ENCODE data around the gene NCF4.

The NCF4 gene

DNA sequence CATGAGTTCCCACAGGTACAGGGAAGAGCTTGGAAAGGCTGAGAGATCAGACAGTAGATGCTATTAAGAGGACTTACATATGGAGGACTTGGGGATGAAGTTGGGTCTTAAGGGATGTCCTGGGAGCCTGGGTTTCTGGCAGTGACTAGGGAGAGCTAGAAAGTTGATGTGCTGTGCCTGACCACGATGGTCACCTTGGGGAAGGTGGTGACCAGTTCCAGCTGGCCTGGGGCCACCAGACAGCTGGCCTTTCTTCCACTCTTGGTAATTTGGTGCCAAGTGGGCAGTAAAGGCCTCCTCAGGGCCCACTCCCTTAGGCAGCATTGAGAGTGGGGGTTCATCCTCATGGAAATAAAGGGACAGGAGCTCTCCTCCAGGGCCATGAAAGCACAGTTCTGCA lies 38.7 kb downstream of the NCF4 start:
- no peak for DNase-seq

DNA sequence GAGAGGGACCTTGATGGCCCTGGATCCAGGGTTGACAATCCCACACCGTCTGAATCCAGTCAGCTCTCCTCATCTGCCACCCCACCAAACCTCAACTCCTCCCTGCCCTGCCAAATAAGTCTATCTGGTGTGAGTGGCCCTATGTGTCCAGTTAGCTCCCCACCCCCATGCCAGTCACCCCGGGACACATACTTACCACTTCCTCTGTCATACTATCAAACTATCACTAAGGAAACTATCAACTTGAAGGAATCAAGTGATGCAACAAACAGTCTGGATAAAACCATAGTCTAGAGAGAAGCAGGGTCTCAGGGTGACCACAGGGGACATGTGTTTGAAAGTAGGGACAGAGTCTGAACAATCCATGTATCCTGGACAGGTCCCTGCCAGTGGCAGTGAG lies 39.4 kb downstream of the NCF4 start:
- DNase-seq, result peak; percentile 16

DNA sequence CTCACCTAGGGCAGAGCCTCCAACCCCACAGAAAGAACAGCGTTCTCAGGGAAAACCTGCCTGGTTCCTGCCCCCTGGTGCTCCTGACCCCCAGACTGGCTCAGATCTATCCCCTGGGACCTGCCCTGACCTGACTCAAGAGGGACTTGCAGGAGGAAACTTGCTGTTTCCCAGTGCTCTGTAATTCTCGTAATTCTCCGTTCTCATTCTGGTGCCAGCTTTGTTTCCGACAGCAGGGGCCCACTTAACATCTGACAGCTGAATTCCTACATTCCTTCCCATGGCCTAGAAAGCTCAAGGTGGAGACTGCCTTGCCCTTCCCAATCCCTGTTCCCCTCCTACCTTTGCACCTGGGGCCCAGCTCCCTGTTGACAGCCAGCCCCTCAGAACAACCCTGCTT lies 40.1 kb downstream of the NCF4 start:
- no peak for DNase-seq

DNA sequence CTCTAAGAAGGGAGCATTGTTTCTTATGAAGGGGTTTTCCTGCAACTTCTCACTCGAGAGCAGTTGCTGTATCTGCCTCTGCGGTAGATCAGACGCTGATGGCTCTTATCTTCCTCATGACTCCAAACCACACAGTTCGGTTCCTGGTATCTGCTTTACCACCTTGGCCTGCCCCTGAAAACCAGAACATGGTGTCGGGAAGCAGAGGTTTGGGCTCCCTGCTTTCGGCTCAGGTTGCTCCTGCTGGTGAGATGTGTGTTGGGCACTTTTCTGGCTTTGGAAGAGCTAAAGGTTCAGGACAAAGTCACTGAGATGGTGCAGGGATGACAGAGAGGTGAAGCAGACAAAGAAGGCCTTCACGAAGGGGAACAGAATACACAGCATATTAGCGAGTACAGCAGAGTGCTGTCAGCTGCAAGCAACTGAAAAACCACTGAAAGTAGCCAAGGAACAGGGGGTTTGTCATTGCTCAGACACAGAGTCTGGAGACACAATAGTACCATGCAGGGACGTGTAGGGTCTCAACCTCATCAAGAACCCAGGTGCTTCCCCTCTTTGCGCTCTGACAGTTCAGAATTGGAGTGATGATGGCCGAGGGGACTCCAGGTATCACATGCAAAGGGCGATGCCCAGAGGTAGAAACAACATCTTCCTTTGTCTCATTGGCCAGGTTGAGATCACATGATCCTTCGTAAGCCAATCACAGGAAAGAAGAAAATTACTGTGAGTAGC lies 40.8 kb downstream of the NCF4 start:
- DNase-seq, result peak; percentile 23

DNA sequence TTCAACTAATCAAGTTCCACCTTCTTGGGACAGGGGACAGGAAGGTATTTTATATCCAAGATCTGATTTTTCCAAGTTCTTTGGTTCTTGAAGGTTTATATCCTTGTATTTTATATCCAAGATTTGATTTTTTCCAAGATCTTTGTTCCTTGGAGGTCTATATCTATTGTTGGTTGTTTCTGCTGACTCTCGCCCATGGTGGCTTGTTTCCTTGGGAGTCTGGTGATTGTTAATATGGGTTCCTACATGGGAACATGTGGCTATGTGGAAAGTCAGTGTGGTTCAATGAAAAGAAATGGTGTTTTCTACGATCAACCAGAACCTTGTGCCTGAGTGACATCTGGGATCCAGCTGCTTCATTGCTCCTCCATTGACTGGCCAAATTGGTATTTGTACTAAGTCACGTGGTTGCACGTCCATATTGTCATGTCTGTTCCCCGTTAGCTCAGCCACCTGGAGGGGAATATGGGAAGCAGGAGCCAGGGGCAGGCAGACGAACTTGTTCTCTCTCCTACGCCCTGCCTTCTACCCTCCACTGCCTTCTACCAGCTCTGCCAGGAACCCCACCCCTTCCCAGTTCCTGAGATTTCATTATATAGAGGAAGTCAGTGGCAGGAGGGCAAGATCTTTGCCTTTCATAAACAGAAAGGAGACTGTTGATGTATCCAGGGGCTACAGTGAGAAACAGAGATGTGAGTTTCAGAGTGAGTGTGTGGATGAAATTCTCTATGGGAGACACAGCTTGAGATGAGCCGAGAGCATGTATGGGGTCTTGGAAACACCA lies 41.5 kb downstream of the NCF4 start:
- no peak for DNase-seq

DNA sequence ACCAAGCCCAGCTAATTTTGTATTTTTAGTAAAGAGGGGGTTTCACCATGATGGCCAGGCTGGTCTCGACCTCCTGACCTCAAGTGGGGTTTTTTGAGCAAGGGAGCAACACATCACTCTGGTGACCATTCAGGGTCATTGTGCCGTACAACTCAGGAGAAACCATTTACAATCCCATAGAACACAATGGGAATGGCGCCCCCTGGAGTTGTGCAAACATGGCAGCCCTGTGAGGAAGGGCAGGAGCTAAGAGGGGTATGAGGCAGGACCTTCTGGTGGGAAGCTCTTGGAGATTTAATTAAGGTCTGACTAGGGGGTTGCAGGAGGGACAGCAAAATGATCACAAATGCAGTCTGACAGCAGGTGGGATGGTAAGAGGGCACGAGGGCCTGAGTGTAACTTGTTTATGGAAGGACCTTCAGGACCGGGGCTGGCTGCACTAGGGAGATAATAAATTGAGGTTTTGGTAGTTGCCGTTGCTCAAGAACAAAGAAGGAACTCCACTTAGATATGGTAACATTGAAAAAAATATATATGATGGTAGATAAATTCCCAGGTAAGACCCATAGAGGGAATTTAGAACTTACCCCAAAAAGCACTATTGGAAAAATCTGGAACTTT lies 43.6 kb downstream of the NCF4 start:
- DNase-seq, result no peak

DNA sequence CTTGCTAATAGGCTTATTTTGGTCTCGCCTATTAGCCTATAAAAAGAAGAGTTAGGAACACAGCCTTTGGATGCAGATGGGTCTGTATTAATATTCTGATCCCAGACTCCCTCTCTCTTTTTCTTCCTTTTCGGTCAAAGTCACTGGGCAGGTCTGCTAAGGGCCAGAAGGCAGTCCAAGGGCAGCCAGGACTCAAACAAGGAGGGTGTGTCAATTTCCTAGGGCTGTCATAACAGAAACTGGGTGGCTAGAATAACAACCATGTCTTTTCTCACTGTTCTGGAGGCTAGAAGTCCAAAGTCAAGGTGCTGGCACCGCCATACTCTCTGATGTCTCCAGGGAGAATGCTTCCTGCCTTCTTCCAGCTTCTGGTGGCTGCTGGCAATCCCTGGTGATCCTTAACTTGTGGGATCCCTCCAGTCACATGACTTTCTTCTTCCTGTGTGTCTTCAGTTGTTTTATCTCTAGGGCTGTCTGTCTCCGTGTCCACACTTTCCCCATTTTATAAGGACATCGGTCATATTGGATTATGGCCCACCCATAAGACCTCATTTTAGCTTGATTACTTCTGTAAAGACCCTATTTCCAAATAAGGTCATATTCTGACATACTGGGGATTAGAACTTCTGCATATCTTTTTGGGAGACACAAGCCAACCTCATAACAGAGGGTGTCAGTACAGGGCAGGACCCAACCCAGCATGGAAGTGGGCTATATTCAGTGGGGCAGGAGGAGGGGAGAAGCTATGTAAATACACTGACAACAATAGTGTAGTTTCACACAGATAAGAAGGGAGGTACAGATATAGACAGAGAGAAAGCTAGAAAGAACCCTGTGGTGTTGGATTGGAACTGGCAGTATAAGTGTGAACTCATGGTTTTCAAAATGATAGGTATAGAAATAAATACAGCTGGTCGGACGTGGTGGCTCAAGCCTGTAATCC lies 46.7 kb downstream of the NCF4 start:
- DNase-seq, result no peak

DNA sequence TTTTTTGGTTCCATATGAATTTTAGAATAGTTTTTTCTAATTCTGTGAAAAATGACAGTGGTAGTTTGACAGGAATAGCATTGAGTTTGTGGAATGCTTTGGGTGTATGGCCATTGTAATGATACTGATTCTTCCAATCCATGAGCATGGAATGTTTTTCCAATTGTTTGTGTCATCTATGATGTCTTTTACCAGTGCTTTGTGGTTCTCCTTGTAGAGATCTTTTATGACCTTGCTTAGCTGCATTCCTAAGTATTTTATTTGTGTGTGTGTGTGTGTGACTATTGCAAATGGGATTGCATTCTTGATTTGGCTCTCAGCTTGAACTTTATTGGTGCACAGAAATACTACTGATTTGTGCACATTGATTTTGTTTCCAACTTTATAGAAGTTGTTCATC lies 49.7 kb downstream of the NCF4 start:
- no peak for DNase-seq

DNA sequence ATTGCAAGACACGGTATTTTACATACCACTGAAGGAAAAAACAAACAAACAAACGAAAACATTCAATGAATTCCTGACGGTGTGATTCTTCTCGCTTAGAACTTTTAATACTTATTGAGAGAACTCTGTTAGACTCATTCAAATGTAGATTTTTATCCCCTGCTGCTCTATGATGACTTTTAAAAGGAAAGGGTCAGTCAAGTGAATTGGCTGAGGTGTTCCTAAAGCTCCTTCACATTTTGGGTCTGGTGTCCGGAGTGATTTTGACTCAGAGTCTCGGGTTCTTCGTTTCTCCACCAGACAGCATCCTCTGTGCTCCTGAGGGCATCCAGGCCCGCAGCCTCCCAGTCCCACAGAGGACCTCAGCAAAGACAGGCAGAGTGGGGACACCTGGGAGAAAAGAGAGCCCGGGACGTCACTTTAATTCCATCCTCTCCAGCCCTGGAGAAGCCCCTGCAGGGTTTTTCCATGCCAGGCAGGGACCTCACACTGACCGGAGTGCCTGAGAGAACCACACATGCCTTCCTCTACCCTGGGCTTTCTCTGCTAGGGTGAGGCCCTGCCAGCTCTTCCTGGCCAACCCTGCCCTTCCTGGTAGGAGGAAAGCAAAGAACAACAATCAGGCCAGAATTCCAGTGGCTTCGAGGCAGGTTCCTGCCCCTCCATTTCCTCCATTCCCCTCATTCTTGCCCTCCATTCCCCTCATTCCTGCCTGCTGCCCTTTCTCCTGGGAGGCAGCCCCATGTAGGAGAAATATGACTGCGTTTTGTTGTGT lies 51.3 kb downstream of the NCF4 start:
- DNase-seq, result no peak

DNA sequence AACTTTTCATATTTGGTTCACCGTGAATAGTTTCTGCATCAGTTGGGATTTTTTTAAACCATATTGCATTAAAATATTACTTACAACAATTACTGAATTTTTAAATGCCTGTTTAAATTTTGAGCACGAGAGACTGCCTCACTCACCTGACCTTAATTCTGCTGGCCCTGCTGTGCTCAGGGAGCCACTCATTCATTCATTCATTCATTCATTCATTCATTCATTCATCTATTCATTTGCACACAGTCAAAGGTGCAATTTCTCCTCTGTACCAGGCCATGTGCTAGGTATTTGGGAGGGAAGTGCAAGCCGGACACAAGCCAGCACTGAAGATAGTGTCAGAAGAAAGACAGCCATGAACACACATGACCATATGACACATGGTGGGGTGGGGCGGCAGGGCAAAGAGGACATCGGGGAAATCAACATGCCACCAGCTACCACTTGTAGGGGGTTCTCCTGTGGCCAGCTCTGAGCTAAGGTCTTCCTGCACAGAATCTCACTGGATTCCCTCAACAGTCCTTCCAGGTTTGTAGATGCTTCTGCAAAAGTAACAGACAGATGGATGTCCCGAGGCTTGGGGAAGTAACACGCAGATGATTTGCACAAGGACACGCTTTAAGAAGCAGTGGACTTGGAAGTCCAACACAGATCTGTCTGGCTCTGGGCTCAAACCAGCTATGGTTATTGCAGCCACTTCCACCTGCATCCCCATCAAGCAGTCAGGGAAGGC lies 52.1 kb downstream of the NCF4 start:
- DNase-seq, result no peak

DNA sequence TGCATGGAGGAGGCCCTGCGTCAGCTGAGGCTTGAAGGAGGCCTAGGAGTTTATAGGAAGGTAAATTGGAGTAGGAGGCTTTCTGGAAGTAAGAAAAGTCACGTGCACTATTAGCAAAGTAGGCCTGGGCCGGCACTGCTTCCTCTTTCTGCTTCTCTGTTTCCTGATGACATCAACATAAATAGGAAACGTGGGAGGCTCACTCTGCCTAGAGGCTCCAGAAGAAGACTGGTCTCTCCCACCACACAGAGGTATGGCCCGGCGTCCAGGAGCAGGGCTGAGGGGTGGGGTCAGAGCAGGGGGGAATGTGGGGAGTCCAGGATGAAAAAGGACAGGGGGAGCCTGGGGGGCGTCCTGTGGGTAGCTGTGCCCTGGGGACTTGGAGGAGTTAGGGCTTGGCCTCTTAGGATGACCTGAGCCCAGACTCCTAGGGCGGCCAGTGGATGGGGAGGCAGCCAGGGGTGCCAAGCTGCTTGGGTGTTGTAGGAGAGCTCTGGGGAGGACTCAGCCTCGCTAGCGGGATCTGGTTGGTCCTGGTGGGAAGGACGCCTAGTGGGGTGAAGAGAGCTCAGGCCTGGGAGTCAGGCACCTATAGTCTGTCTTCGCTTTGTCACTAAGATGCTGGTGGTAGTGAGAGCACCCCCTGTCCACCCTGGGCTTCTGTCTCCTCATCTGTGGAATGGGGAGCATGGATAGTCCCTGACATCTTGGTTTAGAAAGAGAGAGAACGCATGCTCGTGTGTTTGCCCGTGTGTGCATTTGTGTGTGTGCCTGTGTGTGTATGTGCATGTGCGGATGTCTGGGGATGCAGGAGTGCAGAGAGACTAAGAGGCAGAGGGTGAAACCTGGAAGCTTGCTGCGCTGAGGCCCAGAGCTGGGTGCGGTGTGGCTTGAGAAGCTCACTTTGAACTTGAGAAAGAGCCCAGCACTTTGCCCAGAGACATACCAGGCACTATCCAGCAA lies 52.9 kb downstream of the NCF4 start, which contains the start of gene CSF2RB:
Gene CSF2RB, plus strand, starts transcription at position 202 of the 963 bp plus-strand sequence. CDS start 8,580 bp downstream, outside the sequence.
- DNase-seq, result peak; percentile 62

DNA sequence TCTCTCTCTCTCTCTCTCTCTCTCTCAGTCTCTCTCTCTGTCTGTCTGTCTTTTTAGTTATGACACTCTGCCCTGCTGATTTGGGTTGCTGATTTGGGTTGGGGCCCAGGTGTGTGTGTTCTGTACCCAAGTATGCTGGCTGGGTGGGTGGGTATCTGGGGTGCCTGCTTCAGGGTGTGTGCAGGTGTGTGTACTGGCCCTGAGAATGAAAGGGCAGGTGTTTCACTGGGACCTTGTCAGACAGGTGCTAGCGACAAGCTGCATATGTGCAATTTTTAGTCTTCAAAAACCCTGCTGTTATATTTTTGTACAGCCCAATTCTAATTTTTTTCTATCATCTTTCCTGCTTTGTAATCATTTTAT lies 53.6 kb downstream of the NCF4 start:
- no peak for DNase-seq

DNA sequence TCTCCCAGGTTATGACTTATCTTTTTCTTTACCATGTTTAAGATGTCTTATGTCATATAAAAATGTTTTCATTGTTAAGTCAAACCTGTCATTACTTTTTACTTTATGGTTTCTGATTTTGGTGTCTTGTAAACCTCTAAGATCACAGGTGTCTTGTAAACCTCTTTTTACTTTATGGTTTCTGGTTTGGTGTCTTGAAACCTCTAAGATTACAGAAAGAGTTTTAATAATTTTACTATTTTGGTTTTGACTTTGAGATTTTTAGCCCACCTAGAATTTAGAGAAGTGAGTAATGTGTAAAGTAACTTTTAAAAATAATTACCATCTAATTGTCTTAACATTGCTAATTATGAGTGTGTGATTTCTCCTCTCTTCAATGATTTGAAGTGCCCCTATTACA lies 55.2 kb downstream of the NCF4 start:
- DNase-seq, result no peak

DNA sequence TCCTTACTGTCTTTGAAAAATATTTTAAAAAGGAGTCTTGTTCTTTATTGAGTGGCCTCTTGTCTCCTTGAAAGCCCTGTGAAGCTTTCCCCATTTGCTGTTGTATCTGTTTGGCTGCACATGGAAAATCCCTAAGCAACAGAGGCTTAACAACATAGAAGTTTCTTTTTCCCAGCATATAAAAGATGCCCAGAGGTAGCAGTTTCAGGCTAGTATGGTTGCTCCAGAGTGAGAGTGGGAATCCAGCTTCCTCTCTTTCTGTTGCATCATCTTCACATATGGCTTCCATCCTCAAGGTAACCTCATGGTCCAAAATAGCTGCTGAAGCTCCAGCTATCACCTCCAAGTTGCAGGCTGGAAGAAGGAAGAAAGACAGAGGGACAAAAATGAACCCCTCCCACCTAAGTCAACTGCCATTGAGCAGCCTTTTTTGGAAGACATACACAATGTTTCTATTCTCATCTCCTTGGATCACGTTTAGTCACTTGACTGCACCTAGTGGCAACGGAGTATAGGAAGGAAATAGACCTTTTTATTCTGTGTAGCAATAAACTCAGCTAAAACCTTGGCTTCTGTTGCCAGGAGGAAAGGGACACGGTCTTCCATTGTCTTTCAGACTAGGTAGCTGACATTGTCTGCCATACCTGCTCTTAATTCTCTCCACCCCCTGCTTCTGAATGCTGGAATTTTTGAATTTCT lies 57.9 kb downstream of the NCF4 start:
- no peak for DNase-seq

DNA sequence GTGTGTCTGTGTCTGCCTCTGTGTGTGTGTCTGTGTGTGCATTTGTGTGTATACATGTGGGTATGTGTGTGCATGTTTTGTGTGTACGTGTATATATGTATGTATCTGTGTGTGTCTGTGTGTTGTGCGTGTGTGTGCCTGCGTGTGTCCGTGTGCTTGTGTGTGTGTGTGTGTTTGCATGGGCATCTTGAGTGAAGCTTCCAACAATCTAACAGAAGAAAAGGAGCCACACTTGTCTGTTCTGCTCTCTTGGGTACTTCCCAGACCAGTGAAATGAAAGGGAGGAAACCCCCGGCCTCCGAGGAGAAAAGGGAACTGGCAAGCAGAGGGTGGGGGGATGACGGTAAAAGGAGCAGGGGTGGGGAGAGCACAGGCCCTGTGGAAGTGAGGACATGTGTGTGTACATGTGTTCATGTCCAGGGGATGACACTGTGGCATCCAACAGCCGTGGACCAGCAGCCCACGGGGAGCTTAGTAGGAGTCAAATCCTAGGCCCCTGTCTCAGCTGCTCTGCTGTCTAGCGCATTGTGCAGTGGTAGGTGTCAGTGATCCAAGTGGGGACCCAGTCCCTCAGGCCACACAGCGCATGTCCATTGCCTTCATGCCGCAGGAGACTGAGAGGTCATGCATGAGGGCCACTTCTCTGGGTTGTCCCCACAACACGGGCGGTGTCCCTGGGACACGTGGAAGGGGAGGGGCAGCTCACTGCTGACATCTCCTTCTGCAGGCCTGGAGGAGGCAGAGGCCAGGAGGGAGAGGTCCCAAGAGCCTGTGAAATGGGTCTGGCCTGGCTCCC lies 60.7 kb downstream of the NCF4 start:
- DNase-seq, result peak; percentile 73

DNA sequence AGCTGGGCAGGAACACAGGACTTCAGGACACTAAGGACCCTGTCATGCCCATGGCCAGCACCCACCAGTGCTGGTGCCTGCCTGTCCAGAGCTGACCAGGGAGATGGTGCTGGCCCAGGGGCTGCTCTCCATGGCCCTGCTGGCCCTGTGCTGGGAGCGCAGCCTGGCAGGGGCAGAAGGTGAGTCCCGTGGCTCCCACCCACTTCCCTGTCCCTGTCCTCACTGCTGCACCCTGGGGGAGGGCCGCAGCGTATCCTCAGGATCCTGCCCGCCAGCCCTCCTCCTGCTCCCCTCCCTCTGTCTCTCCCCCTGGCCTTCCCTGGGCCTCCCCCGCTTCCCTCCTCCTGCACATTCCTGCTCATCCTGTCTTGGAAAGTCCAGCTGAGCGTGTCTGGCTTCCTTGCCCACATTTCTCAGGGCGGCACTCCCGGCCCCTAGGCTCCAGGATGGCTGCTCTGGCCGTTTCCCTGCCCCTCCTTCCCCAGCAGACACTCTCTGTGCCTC lies 61.4 kb downstream of the NCF4 start:
- DNase-seq, result no peak

DNA sequence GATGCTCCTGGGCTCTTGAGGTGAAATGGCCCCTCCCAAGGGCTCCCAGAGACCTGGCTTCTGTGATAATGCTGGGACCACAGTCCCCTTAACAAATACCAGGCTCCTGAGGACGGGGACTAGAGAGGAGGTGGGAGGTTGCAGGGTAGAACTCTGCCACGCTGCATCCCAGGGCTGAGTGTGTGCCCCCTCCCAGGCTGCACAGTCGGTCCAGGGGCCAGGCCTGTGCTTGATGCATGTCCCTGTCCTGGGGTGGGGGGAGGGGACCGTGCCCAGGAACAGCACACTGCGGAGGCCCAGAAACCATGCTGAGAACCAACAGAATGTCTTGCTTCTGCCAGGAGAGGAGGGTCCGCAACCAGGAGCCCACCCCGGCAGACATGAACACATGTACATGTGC lies 61.9 kb downstream of the NCF4 start:
- no peak for DNase-seq

DNA sequence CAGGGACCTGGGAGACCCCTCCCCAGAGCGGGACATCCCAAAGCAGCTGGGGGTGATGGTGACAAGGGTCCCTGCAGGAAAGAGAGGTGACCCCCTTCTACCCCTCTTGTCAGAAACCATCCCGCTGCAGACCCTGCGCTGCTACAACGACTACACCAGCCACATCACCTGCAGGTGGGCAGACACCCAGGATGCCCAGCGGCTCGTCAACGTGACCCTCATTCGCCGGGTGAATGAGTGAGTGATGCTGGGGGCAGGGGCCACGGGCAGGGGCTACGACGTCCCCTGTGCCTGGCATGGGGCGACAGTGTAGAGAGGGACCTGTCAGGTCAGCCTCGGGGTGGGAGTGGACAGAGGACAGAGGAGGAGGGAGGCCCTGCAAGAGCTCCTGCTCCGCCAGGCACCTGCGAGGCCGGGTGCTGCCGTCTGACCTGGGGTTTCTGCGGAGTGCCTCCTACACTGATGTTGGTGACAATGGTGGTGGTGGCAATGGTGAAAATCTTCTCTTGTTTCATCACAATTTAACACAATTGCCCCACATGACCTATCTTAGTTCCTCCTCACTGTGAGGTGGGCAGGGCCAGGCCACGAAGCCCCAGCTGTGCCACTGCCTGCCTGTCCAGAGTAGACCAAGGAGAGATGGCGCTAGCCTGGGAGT lies 62.5 kb downstream of the NCF4 start:
- DNase-seq, result no peak
